ENCODE results near the gene DOCK1.

Gene DOCK1

DNA sequence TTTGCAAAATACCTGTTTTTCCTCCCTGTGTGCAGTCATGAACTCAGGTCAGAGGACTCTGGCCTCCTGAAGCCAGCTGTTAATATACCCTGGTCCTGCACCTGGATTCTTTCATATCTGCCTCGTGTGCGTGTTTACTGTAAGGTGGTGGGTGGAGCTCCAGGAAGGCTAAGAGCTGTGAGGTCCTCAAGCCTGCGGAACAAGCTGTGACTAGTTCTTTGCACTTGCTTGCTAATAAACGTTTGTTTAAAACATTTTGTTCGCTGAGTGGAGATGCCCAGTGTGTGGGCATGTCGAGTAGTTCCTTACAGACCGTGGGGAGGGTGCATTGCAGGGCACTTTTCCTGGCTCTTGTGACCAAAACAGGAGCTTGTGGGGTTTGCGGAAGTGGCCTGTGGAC, 139.0 kb downstream of the DOCK1 start:
- no peak for DNase-seq

DNA sequence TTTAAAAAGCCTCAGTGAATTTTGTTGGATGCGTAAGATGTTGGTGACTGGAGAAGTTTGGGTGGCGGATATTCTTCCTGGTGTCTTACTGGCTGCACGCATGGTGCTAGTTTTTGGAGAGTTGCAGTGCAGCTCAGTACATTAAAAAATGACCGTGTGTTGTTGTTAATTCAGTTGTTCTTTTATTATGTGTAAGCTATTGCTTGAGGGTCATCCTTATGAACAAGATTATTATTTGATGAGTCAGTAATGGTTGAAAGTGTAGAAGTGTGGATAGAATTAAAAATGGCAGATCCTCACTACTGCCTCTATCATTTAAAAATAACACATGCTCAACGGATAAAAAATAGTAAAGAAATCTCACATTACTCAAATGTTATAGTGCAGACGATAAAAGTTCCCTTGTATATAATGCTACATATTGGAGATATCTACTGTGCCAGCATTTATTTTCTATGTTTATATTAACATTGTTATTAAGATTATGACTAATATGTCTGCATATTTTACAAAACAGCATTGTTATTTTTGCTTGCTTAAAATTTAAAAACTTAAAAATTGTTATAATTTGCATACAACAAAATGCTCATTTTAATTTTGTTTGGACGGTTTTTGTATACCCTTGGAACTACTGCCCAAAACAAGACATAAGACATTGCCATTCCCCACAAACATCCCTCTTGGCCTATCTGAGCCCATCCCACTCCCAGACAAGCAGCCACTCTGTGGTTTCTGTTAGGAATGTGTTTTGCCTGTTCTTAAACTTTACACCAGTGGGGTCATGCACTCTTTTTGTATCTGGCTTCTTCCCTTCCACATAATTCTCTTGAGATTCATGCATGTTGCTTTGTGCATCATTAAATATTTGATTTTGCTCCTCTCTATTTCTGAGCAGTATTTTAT, 142.0 kb downstream of the DOCK1 start:
- no peak for DNase-seq

DNA sequence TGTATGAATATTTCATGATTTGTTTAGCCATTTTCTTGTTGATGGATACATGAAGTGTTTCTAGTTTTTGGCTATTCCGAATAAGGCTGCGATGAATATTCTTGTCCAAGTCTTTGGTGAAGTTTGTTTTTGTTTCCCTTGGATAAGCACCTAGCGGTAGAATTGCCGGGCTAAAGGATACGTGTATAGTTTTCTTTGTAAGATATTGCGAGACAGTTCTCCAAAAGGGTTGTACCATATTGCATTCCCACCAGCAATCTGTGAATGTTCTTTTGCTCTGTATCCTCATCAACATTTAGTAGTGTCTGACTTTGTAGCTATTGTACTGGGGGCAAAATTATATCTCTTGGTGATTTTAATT, 142.6 kb downstream of the DOCK1 start:
- no peak for DNase-seq

DNA sequence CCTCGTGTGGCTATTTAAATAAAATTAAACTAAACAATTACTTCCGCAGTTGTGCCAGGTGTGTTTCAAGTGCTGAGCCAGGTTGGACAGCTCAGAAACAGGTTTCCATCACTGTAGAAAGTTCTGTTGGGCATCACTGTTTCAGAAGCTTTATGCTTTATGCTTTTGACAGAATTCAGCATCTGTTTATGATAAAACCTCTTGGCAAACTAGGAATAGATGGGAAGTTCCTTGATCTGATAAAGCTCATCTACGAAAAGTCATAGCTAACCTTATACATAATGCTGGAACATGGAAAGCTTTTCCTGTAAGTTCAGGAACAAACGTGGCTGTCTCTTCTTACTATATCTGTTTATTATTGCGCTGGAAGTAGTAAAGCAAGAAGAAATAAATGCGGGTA, 143.4 kb downstream of the DOCK1 start:
- DNase-seq, result no peak

DNA sequence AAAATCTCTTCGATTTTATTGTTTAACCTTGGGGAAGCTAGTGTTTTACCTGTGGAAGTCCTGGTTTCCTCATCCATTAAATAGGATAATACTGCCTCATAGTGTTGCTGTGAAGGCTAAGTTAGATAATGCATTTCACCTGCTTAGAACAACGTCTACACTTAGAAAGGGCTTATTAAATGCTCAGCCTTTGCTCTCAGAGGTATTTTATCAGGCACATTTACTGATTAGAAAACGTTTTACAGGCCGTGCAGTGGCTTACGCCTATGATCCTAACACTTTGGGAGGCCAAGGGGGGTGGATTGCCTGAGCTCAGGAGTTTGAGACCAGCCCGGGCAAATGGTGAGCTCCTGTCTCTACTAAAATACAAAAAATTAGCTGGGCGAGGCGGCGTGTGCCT, 146.8 kb downstream of the DOCK1 start:
- no peak for DNase-seq

DNA sequence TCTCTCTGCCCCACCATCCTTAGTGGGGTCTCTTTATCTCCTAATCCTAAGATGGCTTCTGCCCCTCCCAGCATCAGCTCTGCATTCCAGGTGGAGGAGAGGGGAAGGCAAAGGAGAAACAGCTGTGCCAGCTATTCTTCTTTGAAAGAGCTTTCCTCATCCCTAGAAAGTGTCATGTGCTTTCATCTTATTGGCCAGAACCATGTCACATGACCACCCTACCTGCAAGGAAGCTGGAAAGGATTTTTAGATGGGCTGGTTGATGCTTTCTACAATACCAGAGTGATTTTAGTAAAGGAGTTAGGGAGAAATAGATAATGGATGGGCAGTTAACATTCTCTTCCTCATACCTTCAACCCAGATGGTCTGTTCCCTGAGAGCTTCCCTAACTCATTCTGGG, 150.0 kb downstream of the DOCK1 start:
- DNase-seq, result no peak

DNA sequence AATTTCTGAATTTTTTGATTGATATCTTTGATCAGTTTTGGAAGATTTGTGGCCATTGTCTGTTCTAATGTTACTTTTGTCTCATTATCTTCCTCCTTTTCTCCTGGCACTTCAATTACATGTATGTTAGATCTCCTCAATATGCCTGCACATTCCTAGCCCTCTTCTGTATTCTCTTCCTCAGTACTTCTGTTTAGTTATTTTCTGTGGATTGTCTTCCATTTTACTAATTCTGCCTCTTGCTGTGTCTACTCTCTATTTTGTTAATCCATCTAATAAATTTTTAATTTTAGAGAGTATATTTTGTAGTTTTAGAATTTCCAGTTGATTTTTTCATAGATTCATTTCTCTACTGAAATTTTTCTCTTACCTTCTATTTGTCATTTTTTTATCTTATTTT, 154.1 kb downstream of the DOCK1 start:
- no peak for DNase-seq

DNA sequence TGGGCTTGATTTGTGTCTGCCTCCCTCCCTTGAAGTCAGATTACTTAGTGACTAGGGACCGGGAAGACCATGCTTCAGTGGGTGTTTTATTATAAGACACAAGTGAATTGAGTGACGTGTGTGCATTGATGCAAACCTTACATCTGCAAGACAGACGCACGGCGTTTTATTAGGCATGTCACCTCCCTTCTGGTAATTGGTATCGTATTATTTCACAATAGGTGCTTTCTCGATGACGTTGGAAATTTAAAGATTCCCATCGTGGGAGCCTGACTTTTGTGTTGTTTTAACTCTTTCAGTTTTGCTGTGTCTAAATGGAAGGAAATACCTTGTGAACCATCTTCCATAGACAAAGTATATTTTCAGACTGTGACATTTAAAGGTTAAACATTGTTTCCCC, 158.5 kb downstream of the DOCK1 start:
- DNase-seq, result no peak

DNA sequence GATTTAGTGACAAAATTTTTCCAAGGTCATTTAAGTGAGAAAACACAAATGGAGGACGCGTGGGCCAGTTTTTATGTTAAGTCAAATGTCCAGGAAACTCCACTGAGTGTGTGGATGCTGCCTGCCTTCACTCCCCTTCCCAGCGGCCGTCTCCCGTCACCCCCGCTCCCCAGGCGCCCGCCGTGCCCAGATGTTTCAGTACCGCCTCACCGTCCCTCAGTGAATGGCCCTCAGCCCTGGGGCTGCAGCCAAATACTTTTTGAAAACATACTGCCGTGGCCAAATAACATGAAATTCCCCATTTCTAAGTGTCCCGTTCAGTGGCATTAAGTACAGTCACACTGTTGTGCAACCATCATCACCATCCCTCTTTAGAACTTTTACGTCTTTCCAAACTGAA, 159.2 kb downstream of the DOCK1 start:
- no peak for DNase-seq

DNA sequence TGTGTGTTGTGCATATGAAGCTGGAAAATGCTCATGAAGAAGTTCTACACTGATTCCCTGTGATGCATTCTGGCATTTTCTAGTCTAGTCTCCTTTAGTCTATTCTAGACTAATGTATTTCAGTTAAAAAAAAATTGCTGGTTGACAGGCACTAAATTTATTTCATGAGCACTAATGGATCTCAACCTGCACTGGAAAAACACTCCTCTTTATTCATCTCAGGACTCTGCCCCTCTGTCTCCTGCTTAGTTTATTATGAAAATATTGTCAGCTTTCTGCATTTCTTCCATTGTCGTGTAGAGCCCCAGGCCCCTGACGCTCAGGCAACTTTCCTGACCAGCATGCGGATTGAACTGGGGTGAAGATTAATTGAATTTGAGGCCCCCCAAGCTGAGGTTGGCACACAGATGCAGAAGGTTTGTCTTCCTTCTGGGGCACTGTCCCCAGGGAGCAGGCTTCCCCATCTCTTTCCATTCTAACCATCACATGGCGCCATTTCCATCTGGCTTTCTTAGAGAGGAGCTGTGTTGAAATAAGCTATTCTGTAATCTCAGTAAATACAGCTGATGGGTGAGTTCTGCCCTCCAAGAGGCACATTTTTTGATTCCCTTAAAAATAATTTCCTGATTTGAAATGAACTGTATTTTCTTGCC, 162.4 kb downstream of the DOCK1 start:
- DNase-seq, result no peak

DNA sequence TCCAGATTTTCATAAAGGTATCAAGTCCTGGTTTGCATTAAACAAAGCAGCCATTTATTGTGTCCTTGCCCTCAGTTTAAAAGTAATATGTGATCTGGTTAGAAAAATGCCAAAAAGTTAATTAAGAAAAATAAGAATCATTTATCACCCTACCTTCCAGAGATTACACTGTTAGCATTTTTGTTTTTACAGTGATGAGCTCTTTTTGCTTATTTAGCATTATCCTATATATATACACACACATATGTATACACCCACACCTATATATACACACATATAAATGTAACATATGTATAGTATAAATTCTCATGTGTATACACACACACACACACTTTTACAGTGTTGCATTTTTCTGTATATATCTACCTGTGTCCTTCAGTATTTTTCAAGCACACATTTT, 163.3 kb downstream of the DOCK1 start:
- DNase-seq, result no peak

DNA sequence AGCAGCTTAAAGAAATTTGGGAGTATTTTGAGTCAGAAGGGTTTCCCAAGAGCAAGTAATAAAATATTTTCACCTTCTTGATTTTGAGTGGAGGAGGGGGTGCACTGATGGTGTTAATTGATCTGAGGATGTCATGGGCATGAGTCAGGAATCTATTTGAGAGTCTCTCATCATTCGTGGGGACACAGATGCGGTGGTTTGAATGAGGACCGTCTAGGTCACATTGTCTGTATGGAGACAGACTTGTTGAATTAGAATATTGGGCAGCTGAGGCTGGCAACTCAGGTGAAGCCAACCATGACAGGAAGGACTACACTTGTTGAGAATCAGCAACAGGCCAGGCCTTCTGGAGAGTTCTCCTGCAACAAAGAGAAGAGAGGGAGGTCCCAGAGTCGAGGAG, 164.2 kb downstream of the DOCK1 start:
- no peak for DNase-seq

DNA sequence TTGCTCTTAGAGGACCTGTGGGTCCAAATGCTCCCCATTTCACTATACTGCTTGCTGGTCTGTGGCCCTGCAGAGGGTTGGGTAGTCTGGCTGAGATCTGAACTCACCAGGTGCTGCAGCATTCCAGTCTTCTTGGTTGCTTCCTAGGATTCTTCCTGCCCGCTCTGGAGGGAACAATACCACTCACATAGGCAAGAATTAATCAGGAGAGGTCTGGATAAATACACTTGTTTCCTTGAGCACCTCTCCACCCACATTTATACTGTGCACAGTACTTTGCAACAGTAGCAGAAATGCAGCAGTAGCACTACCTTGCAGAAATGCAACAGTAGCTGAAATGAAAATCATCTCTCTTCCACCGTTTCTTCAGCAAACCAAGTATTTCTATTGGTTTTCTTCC, 165.9 kb downstream of the DOCK1 start:
- DNase-seq, result no peak

DNA sequence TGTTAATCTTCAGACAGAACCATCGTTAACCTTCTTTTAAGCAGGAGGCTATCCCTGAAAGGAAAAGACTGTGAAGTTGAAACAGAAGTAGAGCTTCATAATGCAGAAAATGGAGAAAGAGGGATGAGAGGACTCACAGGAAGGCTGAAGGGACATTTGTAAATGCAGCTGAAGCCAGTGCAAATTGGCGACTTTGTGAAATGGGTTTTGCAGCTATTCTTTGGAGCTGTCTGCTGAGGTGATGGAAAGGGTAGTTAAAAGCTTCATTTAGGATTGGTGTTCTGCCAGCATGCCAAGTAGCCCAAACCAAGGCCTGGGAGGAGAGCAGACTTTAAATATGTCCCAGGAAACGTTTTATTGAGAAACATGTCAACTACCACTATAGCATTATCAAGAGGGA, 168.4 kb downstream of the DOCK1 start:
- DNase-seq, result no peak

DNA sequence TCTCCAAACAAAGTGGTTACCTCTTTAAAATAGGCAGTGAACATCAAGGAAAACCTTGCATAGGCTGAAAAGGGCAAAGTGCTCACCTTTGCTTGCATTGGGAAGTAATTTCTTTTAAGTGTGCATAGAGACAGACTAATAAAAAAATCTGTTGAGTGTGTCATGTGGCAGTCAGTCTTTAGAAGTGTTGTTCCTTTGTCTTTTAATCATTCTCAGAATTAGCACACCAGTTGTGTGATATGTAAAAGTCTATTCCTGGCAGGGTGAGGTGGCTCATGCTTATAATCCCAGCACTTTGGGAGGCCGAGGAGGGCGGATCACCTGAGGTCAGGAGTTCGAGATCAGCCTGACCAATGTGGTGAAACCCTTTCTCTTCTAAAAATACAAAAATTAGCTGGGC, 174.2 kb downstream of the DOCK1 start:
- no peak for DNase-seq

DNA sequence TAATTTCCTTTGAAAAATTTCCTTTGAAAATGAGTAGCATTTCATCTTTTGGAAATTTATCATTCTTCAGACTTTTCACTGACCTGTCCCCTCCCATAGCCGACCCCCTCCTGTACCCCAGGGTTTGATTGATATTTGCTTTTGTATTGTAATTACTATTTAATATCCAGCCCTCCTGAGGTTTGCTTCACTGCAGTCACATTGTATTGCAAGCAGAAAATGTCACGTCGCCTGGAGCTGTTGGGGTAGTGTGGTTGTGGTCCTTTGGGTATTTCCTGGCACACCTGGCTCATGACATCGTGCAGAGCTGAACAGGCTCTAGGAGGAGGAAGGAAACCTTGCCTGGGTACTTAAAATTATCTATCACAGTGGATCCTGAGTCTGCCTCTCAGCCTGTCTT, 175.1 kb downstream of the DOCK1 start:
- no peak for DNase-seq

DNA sequence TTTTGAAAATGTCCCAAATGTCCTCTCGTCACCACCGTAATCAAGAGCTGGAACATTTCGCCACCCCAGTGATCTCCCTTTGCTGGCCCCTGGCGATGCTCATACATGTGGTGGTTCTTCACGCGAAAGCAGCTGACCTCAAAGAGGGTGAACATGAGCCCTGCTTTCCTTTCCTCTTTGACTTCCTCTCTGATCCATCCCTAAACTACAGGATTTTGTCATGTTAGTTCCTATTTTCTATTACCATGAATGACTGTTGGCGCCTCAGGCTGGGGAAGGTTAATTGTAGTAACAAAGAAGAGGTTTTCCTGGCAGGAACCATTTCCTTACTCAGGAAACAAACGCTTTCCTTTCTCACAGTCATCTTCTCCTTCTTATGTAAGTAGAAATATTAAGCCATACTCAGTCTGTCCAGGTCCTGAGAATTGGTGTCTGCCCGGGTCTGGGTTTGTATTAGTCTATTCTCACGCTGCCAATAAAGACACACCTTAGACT, 176.7 kb downstream of the DOCK1 start:
- DNase-seq, result no peak

DNA sequence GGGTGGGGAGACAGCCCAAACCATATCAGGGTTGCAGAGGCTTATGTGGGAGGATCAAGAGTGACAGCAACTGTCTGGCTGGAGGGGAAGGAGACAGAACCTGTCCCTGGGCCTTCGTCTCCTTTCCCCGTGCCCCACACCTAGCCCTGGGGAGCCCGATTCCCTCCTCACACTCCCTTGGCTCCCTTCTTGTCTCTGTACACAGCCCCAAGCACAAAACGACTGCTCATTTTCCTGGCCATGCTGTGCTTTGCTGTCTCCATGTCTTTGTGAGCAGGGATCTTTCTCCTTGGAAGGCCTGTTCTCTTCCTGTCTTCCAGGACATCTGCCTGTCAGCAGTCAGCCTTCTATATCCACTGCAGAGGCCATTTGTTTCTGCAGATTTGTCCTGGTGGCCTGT, 177.4 kb downstream of the DOCK1 start:
- DNase-seq, result no peak

DNA sequence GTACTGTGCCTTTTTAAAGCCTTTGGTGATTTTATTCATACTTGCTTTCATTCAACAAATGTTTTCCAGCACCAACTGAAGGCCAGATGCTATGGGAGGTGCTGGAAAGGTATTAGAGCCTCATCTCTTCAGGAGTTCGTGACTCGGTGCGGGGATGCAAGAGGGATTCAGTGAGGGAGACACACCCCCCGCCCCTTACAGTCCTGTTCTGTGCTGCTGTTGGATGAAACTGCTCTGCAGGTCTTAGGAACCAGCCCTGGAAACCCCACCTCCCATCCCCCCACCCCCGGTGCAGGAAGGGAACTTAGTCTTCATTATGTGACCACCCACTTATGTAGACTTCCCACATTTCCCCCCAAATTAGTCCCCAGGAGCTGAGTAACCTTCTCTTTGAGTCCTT, 180.7 kb downstream of the DOCK1 start:
- DNase-seq, result no peak

DNA sequence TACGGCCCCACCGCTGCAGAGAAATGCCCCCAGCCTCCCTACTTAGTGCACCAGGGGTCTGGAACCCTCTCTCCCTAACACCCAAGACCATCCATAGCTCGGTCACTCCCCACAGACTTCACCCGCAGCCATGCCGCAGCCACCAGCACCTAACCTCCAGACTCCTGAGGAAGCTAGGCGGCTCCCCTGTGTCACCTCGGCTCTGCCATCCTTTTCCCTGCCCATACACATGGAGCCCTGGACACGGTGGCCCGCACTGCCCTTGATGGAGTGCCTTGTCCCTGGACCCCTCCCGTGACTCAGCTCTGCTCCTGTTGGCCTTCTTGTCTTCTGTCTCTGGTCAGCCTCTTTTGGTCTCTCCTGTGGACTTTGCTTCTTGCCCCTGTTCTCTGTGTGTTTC, 183.7 kb downstream of the DOCK1 start:
- no peak for DNase-seq

DNA sequence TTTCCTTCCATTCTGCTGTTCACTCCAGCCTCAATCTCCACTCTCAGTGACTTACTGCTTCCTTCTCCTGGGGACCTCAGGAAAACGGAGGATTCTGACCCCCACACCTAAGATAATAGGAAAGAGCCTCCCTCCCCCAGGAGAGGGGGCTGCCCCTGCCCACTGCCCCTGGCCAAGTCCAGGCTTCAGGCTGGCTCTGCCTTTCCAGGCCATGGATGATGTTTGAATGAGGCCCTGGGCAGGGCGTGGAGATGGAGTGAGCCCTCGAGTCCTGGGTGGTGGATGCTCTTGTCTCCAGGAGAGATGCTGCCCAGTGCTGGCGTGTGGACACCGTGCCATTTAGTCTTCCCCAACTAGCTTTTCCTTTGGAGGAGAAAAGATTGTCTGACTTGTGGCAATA, 184.2 kb downstream of the DOCK1 start:
- no peak for DNase-seq

DNA sequence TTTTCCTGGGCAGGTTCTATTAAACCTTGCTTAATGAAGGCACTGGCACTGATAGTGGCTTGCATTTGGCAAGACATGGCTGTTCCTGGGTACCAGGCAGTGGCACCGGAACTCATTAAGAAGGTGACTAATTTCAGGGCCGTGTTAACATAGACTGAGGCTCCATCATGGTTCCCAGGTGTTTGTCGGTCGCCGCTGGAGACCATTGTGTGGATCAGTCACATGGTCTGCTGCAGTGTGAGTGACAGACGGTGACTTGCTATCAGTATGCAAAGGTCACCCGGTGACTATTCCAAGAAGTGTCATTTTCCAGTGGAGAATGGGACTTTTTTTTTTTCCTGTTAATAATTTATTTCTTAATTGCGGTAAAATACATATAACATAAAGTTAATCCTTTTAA, 184.9 kb downstream of the DOCK1 start:
- DNase-seq, result no peak

DNA sequence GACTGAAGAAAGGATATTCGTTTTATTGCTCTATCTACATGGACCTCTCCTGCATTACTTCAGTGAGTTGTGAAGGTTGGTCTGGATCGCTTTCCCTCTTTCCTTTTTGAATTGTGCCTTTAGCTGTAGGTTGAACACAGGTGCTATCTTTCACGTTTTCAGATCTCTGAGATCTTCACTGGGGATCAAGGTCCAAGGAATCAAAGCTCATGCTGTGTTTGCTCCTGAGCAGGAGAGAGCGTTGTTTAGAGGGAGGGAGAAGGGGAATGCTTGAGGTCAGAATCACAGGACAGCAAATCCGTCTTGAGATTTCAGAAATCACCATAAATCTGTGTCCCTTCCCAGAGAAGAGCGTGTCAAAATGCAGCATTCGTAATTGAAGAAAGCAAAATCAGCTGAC, 186.1 kb downstream of the DOCK1 start:
- DNase-seq, result no peak

DNA sequence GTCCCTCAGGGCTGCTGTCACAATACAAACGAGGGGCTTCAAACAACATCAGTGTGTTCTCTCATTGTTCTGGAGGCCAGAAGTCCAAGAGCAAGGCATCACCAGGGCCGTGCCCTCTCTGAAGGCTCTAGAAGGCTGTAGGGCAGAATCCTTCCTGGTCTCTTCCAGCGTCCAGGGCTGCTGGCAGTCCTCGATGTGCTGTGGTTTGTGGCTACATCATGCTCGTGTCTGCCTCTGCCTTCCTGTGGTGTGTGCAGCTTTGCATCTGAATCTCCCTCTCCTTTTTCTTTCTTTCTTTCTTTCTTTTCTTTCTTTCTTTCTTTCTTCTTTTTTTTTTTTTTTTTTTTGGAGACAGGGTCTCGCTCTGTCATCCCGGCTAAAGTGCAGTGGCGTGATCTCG, 187.7 kb downstream of the DOCK1 start:
- no peak for DNase-seq

DNA sequence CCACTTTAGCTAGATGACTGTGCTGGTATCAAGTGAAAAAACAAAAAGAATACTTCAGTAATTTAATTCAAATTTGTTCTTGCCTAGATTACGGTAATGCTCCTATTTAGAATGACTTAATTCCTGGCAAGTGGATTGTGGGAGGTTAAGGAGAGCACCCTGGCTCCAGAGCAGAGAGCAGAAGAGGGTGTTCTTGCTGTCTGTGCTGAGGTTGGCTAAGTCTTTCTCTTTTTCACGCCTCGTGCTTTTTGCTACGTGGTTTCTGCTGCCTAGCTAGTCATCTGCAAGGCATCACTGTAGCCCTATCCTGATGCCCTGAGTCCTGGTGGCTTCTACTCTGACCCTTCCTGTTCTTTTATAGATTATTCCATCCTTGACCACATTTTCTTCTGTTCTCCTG, 189.8 kb downstream of the DOCK1 start:
- no peak for DNase-seq
